Thyroid gland (tissue), 4 donors: ENCODE measurements around the gene ZNF469. TPM values are rescaled to one million over a fixed set of nuclear protein-coding genes. Genes with fewer than 3 reads are reported as not detected.

Experiments
- DNase-seq, 2 donors: peaks; one replicate each; pipeline ENCODE4 v3.0.0-alpha.2; 2019
- H3K27ac ChIP-seq, 3 donors: fragments of 200-600 bp; sonication (generic); 1 replicate in 2 of 3; 2 replicates in 1 of 3; pipeline ENCODE4 v1.5.1; 2016 to 2019; ENCODE audit warnings: mild to moderate bottlenecking in 1 of 3, moderate library complexity in 1 of 3
- H3K27me3 ChIP-seq: fragments of 200-600 bp; sonication (generic); one replicate; pipeline ENCODE4 v1.5.1; 2019
- H3K36me3 ChIP-seq, 2 donors: fragments of 200-600 bp; sonication (generic); one replicate each; pipeline ENCODE4 v1.5.1; 2016 to 2019
- H3K4me1 ChIP-seq, 2 donors: fragments of 200-600 bp; sonication (generic); one replicate each; pipeline ENCODE4 v1.5.1; 2017 to 2019
- H3K4me3 ChIP-seq, 3 donors: fragments of 200-600 bp; sonication (generic); replicated peaks in 1 of 3; 1 replicate in 2 of 3; 2 replicates in 1 of 3; pipeline ENCODE4 v1.5.1; 2016; ENCODE audit warnings: mild to moderate bottlenecking in 1 of 3
- H3K9me3 ChIP-seq: fragments of 200-600 bp; sonication (generic); one replicate; pipeline ENCODE4 v1.5.1; 2017
- POLR2A ChIP-seq, 2 donors: fragments of 450-650 bp; IDR thresholded peaks; one replicate each; pipeline ENCODE4 v1.6.1; 2017; ENCODE audit warnings: antibody characterized with exemption in 2 of 2, mild to moderate bottlenecking in 2 of 2, moderate library complexity in 1 of 2
- WGBS, 2 donors: methylation state at CpG; one replicate each; pipeline ENCODE4 v1.1.5; 2017; 5-methylcytosine and 5-hydroxymethylcytosine counted together
- intact Hi-C: fragments of 100-400 bp; cut with DNase I; formaldehyde crosslinking; loops from one replicate; pipeline ENCODE4 v1.15.1; 2023
- total RNA-seq, 4 donors: library from RNA; depleted of rRNA; stranded (reverse); fragments of >200 nt; gene quantifications; one replicate each; pipeline ENCODE4 v1.2.3, GENCODE V29; 2016
- TF ChIP-seq, protein P1 (sequence below), 6 experiments: fragments of 200-600 bp in 3 of 6; fragments of 450-650 bp in 3 of 6; sonication (generic) in 3 of 6; IDR thresholded peaks; one replicate each; pipeline ENCODE4 v1.5.1; 2016 to 2019; ENCODE audit warnings: antibody characterized with exemption in 6 of 6, mild to moderate bottlenecking in 2 of 6, inconsistent platforms in 1 of 6, moderate library complexity in 1 of 6

Gene ZNF469
- total RNA-seq, 4 donors from 2014 or later: 0.22 to 0.96 (median 0.32) TPM

DNA sequence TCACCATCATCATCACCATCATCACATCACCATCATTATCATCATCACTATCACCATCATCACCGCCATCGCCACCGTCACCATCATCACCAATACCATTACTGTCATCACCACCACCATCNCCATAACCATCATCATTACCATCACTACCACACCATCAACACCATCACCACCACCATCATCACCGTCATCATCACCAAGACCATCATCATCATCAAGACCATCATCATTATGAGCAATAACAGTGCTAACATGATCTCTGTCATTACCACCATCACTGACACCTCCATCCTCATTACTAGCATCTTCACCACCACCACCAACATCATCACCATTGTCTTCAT lies 16.1 kb upstream of the ZNF469 start:
- Histone ChIP-seq H3K9me3 (no peaks in the 10 kb centered on the region), H3K27me3 (no peaks in the 10 kb centered on the region), H3K4me3 (no peak overlapping the region), H3K4me1 (no peaks in the 10 kb centered on the region), H3K27ac (no peak overlapping the region), H3K36me3 (no peaks in the 10 kb centered on the region)
- TF ChIP-seq, protein P1, sequence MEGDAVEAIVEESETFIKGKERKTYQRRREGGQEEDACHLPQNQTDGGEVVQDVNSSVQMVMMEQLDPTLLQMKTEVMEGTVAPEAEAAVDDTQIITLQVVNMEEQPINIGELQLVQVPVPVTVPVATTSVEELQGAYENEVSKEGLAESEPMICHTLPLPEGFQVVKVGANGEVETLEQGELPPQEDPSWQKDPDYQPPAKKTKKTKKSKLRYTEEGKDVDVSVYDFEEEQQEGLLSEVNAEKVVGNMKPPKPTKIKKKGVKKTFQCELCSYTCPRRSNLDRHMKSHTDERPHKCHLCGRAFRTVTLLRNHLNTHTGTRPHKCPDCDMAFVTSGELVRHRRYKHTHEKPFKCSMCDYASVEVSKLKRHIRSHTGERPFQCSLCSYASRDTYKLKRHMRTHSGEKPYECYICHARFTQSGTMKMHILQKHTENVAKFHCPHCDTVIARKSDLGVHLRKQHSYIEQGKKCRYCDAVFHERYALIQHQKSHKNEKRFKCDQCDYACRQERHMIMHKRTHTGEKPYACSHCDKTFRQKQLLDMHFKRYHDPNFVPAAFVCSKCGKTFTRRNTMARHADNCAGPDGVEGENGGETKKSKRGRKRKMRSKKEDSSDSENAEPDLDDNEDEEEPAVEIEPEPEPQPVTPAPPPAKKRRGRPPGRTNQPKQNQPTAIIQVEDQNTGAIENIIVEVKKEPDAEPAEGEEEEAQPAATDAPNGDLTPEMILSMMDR (IDR thresholded peaks at IDR 0.05): no peak
- TF ChIP-seq POLR2A (IDR thresholded peaks at IDR 0.05): no peak
- WGBS, 2 donors: 98 to 99% methylated on average over 4 of the region's 4 CpGs
- intact Hi-C loops: no loop called here
- no peak for DNase-seq

DNA sequence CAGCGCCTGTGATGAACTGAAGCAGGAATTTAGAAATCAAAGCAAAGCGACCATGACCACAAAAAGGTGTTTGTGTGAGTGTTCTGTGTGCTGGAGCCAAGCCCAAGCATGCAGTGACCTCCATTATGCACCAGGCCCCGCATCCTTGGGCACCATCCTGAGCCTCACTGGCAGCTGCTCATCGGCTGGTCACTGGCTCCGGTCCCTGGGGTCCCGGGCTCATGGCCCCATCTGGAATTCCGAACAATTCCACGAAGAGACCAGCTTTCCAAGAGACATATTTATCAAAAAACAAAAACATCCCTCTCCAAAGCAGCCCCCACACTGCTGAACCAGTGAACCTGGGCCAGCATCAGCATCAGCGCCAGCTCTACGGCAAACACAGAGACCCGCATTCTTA lies 15.2 kb upstream of the ZNF469 start:
- Histone ChIP-seq H3K27ac (no peak overlapping the region), H3K4me3 (no peak overlapping the region), H3K36me3 (no peaks in the 10 kb centered on the region), H3K4me1 (no peaks in the 10 kb centered on the region), H3K27me3 (no peaks in the 10 kb centered on the region), H3K9me3 (no peaks in the 10 kb centered on the region)
- 91 to 93% methylated on average over 11 of the region's 11 CpGs for WGBS, 2 donors
- intact Hi-C loops: no loop called here
- no peak for TF ChIP-seq POLR2A (IDR thresholded peaks at IDR 0.05)
- TF ChIP-seq, protein P1 (IDR thresholded peaks at IDR 0.05): no peak
- no peak for DNase-seq

DNA sequence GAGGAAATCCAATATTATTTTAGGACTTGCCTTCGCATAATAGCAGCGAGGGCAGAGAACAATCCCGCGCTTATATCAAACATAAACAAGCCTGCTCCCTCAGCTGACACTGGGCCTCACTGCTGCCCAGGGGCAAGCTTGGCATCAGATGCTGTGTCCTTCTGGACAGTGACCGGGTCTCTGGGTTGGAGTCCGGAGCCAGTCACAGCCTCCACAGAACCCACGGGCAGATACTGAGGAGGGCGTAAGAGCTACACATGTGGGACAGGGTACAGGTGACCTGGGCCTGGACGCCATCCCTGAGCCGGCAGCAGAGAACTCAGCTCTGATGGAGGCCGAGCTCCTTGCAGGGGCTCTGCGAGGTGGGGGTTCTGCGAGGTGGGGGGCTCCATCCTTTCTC lies 14.7 kb upstream of the ZNF469 start:
- intact Hi-C loops: no loop called here

DNA sequence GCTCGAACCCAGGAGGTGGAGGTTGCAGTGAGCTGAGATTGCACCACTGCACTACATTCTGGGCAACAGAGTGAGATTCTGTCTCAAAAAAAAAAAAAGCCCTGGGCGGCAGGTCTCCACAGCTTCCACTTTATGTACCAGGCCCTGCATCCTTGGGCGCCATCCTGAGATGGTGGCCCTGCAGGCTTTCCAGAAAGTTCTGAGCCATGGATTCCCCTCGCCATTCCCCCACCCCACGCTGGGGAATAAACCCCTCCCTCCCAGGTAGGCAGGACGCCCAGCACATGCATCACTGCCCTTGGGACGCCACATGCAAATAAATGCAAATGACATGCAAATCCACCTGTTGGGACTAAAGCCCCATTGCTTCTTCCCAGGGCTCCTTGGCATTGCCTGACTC lies 13.8 kb upstream of the ZNF469 start:
- Histone ChIP-seq H3K4me1 (no peaks in the 10 kb centered on the region), H3K9me3 (no peaks in the 10 kb centered on the region), H3K27ac (no peak overlapping the region), H3K27me3 (no peaks in the 10 kb centered on the region), H3K4me3 (no peak overlapping the region), H3K36me3 (no peaks in the 10 kb centered on the region)
- DNase-seq: no peak
- intact Hi-C loops: no loop called here
- TF ChIP-seq, protein P1 (IDR thresholded peaks at IDR 0.05): no peak
- TF ChIP-seq POLR2A (IDR thresholded peaks at IDR 0.05): no peak
- 95 to 96% methylated on average over 7 of the region's 7 CpGs for WGBS, 2 donors

More for the DNA sequence above, 14.7 kb upstream of the ZNF469 start:
- H3K4me3 ChIP-seq: no peak overlapping the region
- no peak for TF ChIP-seq POLR2A (IDR thresholded peaks at IDR 0.05)
- TF ChIP-seq, protein P1 (IDR thresholded peaks at IDR 0.05): no peak
- WGBS, 2 donors: 83 to 93% methylated on average over 12 to 13 of the region's 13 CpGs
- H3K36me3 ChIP-seq: no peaks in the 10 kb centered on the region
- DNase-seq: no peak
- H3K9me3 ChIP-seq: no peaks in the 10 kb centered on the region
- no peaks in the 10 kb centered on the region for H3K27me3 ChIP-seq
- no peaks in the 10 kb centered on the region for H3K4me1 ChIP-seq
- H3K27ac ChIP-seq: no peak overlapping the region

DNA sequence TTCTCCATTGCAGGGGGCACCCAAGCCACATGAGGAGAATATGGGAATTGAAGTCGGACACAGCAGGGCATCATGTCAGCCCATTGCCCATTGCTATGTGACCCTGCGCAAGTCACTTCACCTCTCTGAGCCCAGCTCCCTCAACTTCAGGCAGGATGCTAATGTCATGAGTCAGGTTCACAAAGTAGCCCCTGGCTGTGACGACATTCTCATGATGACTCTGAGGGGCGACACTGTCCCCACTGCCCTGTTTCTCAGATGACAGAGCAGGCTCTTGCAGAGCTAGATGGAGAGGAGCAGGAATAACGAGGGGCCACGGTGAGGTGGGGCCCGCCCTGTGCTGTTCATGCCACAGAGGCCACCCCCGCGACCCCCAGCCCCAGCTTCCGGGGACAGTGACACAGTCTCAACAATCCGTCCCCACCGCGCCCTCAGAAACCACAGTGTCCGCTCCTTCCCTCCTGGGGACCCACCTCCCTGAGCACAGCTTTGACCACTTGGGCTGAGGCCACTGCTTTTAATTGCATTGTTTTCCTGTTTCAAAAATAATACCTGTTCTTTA lies 13.2 kb upstream of the ZNF469 start:
- Histone ChIP-seq H3K4me3 (no peak overlapping the region), H3K27ac (no peak overlapping the region), H3K27me3 (no peaks in the 10 kb centered on the region), H3K9me3 (no peaks in the 10 kb centered on the region), H3K36me3 (no peaks in the 10 kb centered on the region), H3K4me1 (no peaks in the 10 kb centered on the region)
- no peak for DNase-seq
- WGBS, 2 donors: 83 to 84% methylated on average over 10 to 11 of the region's 14 CpGs
- TF ChIP-seq, protein P1 (IDR thresholded peaks at IDR 0.05): no peak
- TF ChIP-seq POLR2A (IDR thresholded peaks at IDR 0.05): no peak
- intact Hi-C loops: no loop called here
